ENCODE measurements around the gene DCAF17. TPM values are rescaled to one million over a fixed set of nuclear protein-coding genes. Genes with fewer than 3 reads are reported as not detected.

DCAF17 gene
- total and polyA plus RNA-seq, 4 donors, result 2.5 to 10.4 (median 6.1) TPM

DNA sequence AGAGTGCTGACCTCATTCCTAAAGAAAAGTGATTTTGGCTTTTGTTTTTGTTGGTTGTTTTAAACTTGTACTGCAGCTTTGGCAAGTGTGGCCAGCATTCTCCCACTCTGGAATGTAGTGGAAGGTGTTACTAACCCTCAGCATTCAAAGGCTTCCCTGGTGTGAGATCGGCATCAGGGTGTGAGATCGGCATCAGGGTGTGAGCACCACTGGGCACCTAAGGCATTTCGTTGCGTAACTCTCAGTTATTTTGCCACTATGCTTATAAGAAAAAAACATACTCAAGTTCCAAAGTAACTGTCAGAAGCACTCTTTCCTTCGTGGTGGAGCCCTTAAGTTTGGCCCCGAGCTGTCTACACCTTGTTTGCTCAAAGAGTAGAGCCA is 90.0 kb downstream of the DCAF17 start:
- Histone ChIP-seq H3K27me3 (ENCODE audit: control insufficient read depth in 4 of 4, insufficient read depth in 4 of 4, low read length in 3 of 4) (no peaks in the 10 kb centered on the region), H3K9me3 (ENCODE audit: control insufficient read depth in 4 of 4, low read length in 3 of 4) (no peaks in the 10 kb centered on the region), H3K36me3 (ENCODE audit: control insufficient read depth in 4 of 4, insufficient read depth in 3 of 4, low read depth in 1 of 4, low read length in 3 of 4) (no peaks in the 10 kb centered on the region), H3K4me3 (ENCODE audit: low read depth in 1 of 3, low read length in 3 of 3) (peak overlapping the region in 2 of 3 donors; percentile 69 to 81), H3K27ac (ENCODE audit: low read depth in 1 of 2, low read length in 2 of 2) (peak overlapping the region; percentile 60 to 74), H3K9ac (ENCODE audit: low read depth in 1 of 2, low read length in 2 of 2) (peak overlapping the region in 1 of 2 donors; percentile 74), H3K4me1 (ENCODE audit: control insufficient read depth in 4 of 4, insufficient read depth in 4 of 4, low read length in 3 of 4) (peaks cover 5 to 23% (median 14%) of the 10 kb centered on the region in 4 donors)
- no peak for DNase-seq (ENCODE audit: low spot score)
- TF ChIP-seq EGR1 (IDR thresholded peaks at IDR 0.05; ENCODE audit: low read depth in 2 of 2), result no peak
- TF ChIP-seq SP1 (IDR thresholded peaks at IDR 0.05), result no peak
- TF ChIP-seq GABPA (IDR thresholded peaks at IDR 0.05 in 1 of 2, conservative IDR thresholded peaks at IDR 0.05 in 1 of 2), result no peak
- TF ChIP-seq JUND (IDR thresholded peaks at IDR 0.05), result no peak
- TF ChIP-seq HNF4G (IDR thresholded peaks at IDR 0.05), result no peak
- TF ChIP-seq NR2F2 (IDR thresholded peaks at IDR 0.05), result no peak
- TF ChIP-seq, protein P1, sequence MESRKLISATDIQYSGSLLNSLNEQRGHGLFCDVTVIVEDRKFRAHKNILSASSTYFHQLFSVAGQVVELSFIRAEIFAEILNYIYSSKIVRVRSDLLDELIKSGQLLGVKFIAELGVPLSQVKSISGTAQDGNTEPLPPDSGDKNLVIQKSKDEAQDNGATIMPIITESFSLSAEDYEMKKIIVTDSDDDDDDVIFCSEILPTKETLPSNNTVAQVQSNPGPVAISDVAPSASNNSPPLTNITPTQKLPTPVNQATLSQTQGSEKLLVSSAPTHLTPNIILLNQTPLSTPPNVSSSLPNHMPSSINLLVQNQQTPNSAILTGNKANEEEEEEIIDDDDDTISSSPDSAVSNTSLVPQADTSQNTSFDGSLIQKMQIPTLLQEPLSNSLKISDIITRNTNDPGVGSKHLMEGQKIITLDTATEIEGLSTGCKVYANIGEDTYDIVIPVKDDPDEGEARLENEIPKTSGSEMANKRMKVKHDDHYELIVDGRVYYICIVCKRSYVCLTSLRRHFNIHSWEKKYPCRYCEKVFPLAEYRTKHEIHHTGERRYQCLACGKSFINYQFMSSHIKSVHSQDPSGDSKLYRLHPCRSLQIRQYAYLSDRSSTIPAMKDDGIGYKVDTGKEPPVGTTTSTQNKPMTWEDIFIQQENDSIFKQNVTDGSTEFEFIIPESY (IDR thresholded peaks at IDR 0.05), result no peak
- TF ChIP-seq, protein P2, sequence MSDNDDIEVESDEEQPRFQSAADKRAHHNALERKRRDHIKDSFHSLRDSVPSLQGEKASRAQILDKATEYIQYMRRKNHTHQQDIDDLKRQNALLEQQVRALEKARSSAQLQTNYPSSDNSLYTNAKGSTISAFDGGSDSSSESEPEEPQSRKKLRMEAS (IDR thresholded peaks at IDR 0.05), result no peak
- no peak for TF ChIP-seq YY1 (IDR thresholded peaks at IDR 0.05)
- TF ChIP-seq, protein P3, sequence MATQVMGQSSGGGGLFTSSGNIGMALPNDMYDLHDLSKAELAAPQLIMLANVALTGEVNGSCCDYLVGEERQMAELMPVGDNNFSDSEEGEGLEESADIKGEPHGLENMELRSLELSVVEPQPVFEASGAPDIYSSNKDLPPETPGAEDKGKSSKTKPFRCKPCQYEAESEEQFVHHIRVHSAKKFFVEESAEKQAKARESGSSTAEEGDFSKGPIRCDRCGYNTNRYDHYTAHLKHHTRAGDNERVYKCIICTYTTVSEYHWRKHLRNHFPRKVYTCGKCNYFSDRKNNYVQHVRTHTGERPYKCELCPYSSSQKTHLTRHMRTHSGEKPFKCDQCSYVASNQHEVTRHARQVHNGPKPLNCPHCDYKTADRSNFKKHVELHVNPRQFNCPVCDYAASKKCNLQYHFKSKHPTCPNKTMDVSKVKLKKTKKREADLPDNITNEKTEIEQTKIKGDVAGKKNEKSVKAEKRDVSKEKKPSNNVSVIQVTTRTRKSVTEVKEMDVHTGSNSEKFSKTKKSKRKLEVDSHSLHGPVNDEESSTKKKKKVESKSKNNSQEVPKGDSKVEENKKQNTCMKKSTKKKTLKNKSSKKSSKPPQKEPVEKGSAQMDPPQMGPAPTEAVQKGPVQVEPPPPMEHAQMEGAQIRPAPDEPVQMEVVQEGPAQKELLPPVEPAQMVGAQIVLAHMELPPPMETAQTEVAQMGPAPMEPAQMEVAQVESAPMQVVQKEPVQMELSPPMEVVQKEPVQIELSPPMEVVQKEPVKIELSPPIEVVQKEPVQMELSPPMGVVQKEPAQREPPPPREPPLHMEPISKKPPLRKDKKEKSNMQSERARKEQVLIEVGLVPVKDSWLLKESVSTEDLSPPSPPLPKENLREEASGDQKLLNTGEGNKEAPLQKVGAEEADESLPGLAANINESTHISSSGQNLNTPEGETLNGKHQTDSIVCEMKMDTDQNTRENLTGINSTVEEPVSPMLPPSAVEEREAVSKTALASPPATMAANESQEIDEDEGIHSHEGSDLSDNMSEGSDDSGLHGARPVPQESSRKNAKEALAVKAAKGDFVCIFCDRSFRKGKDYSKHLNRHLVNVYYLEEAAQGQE (IDR thresholded peaks at IDR 0.05), result no peak
- TF ChIP-seq, protein P4, sequence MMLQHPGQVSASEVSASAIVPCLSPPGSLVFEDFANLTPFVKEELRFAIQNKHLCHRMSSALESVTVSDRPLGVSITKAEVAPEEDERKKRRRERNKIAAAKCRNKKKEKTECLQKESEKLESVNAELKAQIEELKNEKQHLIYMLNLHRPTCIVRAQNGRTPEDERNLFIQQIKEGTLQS (IDR thresholded peaks at IDR 0.05), result no peak
- no peak for TF ChIP-seq TAF1 (conservative IDR thresholded peaks at IDR 0.05)
- TF ChIP-seq, protein P5, sequence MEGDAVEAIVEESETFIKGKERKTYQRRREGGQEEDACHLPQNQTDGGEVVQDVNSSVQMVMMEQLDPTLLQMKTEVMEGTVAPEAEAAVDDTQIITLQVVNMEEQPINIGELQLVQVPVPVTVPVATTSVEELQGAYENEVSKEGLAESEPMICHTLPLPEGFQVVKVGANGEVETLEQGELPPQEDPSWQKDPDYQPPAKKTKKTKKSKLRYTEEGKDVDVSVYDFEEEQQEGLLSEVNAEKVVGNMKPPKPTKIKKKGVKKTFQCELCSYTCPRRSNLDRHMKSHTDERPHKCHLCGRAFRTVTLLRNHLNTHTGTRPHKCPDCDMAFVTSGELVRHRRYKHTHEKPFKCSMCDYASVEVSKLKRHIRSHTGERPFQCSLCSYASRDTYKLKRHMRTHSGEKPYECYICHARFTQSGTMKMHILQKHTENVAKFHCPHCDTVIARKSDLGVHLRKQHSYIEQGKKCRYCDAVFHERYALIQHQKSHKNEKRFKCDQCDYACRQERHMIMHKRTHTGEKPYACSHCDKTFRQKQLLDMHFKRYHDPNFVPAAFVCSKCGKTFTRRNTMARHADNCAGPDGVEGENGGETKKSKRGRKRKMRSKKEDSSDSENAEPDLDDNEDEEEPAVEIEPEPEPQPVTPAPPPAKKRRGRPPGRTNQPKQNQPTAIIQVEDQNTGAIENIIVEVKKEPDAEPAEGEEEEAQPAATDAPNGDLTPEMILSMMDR (IDR thresholded peaks at IDR 0.05; ENCODE audit: low read depth, low read length, missing input control), result no peak
- TF ChIP-seq RAD21 (IDR thresholded peaks at IDR 0.05), result no peak
- no peak for TF ChIP-seq RXRA (IDR thresholded peaks at IDR 0.05)
- TF ChIP-seq HNF4A (conservative IDR thresholded peaks at IDR 0.05), result no peak
- TF ChIP-seq FOXA1 (IDR thresholded peaks at IDR 0.05), result no peak
- WGBS, result 29% methylated on average over 6 of the region's 6 CpGs

Data from liver (tissue), 9 donors.